Fibroblast of lung (primary cell): ENCODE results near the gene GPR137C.

ENCODE experiments used
- EZH2 ChIP-seq: IDR thresholded peaks from 2 replicates; pipeline ENCODE4 v1.5.1; 2012; ENCODE audit warnings: low read length, control low read depth, mild to moderate bottlenecking; ENCODE audit errors: missing control alignments
- TF ChIP-seq, protein P1 (sequence below), 2 donors: IDR thresholded peaks in 1 of 2; conservative IDR thresholded peaks in 1 of 2; 1 replicate in 1 of 2; 2 replicates in 1 of 2; pipeline ENCODE4 v1.5.1; 2011 to 2012; ENCODE audit warnings: low read length in 2 of 2, control low read depth in 1 of 2, inconsistent platforms in 1 of 2, low read depth in 1 of 2, mild to moderate bottlenecking in 1 of 2

DNA sequence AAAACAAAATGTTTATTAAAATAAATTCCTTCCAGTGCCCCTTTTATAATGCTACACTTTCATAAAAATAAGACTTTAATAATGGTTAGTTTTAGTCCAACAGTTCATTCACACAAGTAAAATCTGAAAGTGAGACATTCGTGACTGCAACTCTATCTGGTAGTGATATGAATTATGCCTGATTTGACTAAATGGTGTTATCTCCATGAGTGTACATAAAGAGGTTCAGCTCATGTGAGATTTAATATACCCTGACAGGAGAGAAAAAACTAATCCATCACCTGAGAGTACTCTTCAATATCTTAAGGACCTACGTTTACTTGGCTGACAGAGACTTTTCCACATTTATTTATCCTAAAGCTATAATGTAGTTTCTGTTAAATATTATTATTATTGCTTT lies 108.7 kb downstream of the GPR137C start:
- TF ChIP-seq EZH2 = no peak
- TF ChIP-seq, protein P1, sequence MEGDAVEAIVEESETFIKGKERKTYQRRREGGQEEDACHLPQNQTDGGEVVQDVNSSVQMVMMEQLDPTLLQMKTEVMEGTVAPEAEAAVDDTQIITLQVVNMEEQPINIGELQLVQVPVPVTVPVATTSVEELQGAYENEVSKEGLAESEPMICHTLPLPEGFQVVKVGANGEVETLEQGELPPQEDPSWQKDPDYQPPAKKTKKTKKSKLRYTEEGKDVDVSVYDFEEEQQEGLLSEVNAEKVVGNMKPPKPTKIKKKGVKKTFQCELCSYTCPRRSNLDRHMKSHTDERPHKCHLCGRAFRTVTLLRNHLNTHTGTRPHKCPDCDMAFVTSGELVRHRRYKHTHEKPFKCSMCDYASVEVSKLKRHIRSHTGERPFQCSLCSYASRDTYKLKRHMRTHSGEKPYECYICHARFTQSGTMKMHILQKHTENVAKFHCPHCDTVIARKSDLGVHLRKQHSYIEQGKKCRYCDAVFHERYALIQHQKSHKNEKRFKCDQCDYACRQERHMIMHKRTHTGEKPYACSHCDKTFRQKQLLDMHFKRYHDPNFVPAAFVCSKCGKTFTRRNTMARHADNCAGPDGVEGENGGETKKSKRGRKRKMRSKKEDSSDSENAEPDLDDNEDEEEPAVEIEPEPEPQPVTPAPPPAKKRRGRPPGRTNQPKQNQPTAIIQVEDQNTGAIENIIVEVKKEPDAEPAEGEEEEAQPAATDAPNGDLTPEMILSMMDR (conservative IDR thresholded peaks at IDR 0.05 in 1 of 2, IDR thresholded peaks at IDR 0.05 in 1 of 2; ENCODE audit: low read depth in 1 of 2, low read length in 2 of 2) = no peak
